Islet of Langerhans (tissue), 1 donor: ENCODE measurements around the gene SPEM1.
A peak's percentile ranks its signal among the peaks of the same experiment; 100 is the strongest.

ENCODE experiments used
- FAIRE-seq: peaks from one replicate; lab custom pipeline; 2011; peaks lifted over from hg19 to GRCh38; lab: Jason Lieb, UNC

SPEM1 gene

GRCh38 chr17:7403043-7403726, 16.9 kb upstream of the SPEM1 start:
- no peak for FAIRE-seq

GRCh38 chr17:7403727-7403976, 16.5 kb upstream of the SPEM1 start:
- no peak for FAIRE-seq

- peak; percentile 99 for FAIRE-seq
These were observed 16.0 kb upstream of the SPEM1 start, which contains the start of gene TMEM256 for GRCh38 chr17:7403977-7404736. TSS of gene TMEM256 (minus strand) at chr17:7404097. CDS start at chr17:7404084, 13 bp downstream.

GRCh38 chr17:7404737-7405349, 15.3 kb upstream of the SPEM1 start:
- FAIRE-seq = no peak

- no peak for FAIRE-seq
These were observed 14.5 kb upstream of the SPEM1 start for GRCh38 chr17:7405350-7406234.

- FAIRE-seq = no peak
These were observed 13.8 kb upstream of the SPEM1 start for GRCh38 chr17:7406235-7406825.

- no peak for FAIRE-seq
These were observed 13.0 kb upstream of the SPEM1 start for GRCh38 chr17:7407082-7407481.

GRCh38 chr17:7407485-7408251, 12.5 kb upstream of the SPEM1 start, which contains the start of gene NLGN2:
TSS of gene NLGN2 (plus strand) at chr17:7407845. CDS start at chr17:7408256, 411 bp downstream.
- FAIRE-seq = no peak

GRCh38 chr17:7408252-7408727, 11.8 kb upstream of the SPEM1 start:
- FAIRE-seq = no peak

GRCh38 chr17:7408863-7409262, 11.3 kb upstream of the SPEM1 start:
- FAIRE-seq = no peak

GRCh38 chr17:7409716-7410115, 10.4 kb upstream of the SPEM1 start:
- no peak for FAIRE-seq

- FAIRE-seq = no peak
These were observed 9.3 kb upstream of the SPEM1 start for GRCh38 chr17:7410634-7411426.

GRCh38 chr17:7411427-7411750, 8.7 kb upstream of the SPEM1 start:
- FAIRE-seq = no peak

- FAIRE-seq = no peak
These were observed 6.7 kb upstream of the SPEM1 start for GRCh38 chr17:7413346-7413985.

- FAIRE-seq = no peak
These were observed 5.3 kb upstream of the SPEM1 start for GRCh38 chr17:7414837-7415236.

GRCh38 chr17:7415784-7416183, 4.3 kb upstream of the SPEM1 start:
- FAIRE-seq = no peak

GRCh38 chr17:7416323-7416722, 3.8 kb upstream of the SPEM1 start:
- no peak for FAIRE-seq

GRCh38 chr17:7417056-7417655, 3.0 kb upstream of the SPEM1 start:
- no peak for FAIRE-seq

- FAIRE-seq = no peak
These were observed 1.5 kb upstream of the SPEM1 start for GRCh38 chr17:7418472-7419152.
